Activated CD4-positive, CD25-positive, alpha-beta regulatory T cell (primary cell): ENCODE measurements around the gene CDH2.

ENCODE experiments used
- DNase-seq, 4 experiments: peaks; one replicate each; lab custom pipeline; 2025; lab: John Stamatoyannopoulos, UW

The CDH2 gene

DNA sequence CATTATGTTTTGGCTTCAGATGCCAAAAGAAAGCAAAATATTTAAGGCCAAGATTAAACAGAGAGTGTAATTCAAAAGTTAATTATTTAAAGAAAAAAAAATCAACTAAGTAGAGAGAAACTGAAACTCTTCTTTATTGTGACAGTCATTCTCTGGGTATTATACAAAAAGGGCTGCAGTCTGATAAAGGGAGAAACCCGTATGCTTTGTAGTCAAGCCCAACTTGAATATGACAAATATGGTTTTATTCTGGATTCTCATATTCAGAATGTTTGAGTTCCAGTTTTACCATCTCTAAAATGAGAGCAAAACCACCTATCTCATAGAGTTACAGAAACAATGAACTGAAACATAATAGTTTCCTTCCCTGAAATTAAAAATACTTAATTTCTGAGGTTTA lies 8.2 kb downstream of the CDH2 start:
- DNase-seq = no peak

DNA sequence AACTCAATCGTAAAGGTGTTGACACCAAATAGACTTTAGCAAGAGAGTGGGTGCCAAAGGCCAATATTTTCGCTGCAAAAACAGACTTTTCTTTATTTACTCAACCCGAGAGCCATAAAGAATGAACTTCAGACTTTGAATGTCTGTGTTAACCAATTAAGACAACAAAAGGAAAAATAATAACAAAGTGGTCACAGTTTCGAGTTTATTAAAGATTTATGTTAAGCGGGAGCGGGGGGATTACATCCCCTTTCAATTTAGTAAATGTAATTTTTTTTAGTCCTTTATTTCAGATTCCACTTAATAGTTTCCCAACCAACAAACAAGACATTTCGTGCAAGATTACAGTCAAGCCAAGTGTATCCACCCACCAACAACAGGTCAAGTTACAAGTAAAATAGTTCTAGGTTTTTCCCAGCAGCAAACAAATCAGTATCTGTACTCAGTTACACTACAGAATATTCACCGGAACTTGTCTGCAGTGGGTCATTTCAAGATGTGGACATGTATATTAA lies 9.0 kb downstream of the CDH2 start:
- DNase-seq = no peak

GRCh38 chr18:28164771-28165483 lies 12.0 kb downstream of the CDH2 start:
- no peak for DNase-seq

GRCh38 chr18:28163201-28163775 lies 13.6 kb downstream of the CDH2 start:
- no peak for DNase-seq

- no peak for DNase-seq
Observed at GRCh38 chr18:28161608-28162599, 15.0 kb downstream of the CDH2 start.

DNA sequence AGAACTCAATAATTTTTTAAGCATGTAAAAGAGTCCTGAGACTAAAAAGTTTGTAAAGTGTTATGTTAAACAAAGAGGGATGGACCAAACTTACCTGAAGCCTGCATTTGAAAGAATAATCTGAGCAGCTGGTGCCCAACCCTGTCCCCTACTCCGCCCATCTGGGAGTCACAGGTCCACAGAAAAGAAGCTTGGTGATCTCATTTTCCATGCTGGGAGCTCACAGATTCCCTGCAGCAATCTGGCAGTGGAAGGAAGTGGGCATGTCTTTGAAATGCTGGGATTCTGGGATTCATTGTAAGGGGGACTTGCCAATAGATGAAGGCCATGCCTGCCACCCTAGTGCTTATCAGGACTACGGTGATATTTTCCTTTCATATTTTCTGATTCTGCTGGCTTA lies 17.9 kb downstream of the CDH2 start:
- DNase-seq = no peak

- no peak for DNase-seq
Observed at GRCh38 chr18:28158083-28158581, 18.8 kb downstream of the CDH2 start.

DNA sequence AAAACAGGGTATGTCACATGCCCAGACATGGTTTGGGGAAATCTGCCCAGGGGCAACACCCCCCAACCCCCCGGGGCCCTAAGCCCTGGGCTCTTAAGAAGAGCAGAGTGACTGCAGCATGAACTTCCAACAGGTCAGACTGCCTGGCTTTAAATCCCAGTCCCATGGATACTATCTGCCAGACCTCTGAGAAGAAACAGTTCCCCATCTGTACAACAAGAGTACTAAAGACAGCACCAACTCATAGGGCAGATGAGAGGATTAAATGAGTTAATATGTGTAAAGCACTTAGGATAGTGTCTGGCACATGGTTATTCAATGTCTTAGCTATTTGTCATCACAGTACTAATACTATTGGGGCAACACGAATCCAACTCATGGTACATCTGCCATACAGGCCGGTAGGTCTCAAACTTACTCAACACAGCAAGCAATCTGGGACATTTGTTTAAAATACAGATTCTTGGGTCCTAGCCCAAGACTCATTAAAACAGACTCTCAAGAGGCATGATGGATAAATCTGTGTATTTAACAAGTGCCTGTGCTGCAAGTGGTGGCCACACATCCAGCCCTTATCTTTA lies 23.4 kb downstream of the CDH2 start:
- no peak for DNase-seq

DNA sequence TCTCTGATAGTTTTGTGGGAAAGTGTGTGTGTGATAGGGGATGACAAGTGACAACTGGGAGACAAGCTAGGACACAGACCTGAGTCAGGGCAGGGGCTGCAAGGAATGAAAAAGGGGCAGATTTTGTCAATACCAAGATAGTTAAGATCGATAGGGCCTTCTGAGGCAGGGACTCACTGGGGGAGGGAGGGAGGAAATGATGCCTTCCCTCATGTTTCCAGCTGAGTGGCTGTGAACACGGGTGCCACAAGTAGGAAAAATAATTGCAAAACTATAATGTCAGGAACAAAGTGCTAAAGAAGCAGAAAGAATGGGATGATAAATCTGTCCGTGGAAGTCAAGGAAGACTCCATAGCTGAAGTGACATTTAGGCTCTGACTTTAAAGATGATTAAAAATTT lies 24.2 kb downstream of the CDH2 start:
- DNase-seq = no peak

DNA sequence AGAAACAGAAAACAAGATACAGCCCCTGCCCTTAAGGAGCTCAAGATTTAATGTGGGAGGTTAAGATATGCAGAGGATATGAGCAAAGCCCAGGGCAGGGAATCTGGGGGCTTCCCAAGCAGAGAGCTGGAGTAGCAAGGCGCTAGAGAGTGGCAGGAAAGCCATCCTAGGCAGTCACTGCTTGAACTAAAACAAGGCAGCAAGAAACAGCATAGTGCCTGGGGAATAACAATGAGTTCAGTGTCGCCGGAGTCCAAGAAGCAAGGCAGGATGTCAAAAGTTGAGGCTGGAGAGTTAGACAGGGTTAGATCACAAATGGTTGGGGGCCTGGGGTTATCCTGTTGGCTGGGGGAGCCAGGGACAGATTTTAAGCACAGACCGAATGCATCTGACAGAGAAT lies 24.6 kb downstream of the CDH2 start:
- no peak for DNase-seq

DNA sequence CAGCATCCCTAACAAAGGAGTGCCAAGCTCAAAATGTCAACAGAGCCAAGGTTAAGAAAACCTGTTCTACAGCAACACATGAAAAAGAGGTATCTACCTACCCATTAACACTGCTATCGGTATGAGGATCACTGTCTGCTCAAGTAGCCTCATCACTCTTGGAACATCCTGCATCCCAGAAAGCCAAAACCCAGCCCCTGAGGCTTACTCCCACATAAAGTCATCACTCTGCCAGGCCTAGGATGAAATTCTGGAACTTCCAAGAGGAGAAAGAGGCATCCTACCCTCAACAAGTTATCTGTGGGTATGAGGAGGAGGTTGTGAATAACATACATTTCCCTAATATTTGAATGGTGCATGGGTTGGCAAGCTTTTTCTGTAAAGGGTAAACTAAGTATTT lies 25.5 kb downstream of the CDH2 start:
- no peak for DNase-seq

DNA sequence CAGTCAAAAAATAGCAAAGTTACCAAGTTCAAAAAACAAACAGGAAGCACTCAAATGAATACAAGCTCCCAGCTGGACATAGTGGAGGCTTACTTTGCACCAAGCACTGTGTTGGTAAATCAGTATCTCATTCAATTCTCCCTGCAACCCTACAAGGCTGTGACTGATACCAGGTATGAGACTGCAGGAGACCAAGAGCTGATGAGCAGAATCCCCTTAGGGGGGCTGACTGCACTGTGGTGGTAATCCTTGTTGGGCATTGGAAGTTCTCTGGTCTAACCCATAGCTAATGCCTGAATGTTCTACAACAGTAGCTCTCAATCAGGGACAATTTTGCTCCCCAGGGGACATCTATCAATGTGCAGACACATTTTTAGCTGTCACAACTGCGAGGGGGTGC lies 26.0 kb downstream of the CDH2 start:
- no peak for DNase-seq

DNA sequence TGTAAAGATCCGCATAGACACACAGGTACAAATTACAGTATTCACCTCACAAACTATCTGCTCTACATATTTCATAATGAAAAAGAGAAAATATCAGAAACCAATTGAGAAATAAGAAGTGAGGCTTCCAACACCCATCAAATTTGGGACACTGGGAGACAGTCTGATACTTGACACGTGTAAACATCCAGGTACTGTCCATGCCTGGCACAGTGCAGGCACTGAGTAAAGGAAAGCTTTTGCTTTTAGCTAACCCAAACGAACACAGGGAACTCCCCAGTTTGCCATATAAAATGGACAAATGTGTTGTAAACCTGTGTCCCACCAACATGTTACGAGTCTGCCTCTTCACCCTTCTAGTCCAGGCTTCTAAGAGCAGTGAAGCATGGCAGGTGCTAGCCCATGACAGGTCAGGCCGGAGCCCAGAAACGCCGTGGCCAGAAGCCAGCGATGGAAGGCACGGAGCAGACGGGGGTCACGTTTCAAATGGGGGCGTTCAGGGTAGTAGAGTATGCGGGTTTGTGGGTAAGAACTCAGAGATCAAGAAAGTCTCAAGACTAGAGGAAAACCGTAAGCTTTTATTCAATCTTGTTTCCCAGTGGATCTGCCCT lies 27.0 kb downstream of the CDH2 start:
- no peak for DNase-seq

DNA sequence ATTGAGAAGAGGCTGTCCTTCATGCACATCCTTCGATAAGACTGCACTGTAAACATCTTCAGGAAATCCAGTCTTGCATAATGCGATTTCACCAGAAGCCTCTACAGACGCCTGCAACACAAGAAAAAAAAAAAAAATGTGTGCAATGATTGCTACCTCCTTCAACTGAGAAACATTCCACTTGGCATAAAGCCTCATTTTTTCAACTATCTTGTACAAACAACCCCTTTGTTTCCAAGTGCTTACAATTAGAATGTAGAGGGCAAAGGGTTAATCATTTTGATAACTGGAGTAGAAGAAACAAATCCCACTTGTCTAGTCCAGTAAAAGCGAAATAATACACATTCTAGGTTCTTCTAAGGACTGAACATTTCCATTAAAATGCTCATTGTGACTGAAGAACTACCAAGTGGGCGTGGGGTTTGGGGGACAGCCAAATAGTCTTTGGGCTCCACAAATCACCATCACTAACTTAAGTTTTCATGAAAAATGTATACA lies 29.2 kb downstream of the CDH2 start:
- no peak for DNase-seq

DNA sequence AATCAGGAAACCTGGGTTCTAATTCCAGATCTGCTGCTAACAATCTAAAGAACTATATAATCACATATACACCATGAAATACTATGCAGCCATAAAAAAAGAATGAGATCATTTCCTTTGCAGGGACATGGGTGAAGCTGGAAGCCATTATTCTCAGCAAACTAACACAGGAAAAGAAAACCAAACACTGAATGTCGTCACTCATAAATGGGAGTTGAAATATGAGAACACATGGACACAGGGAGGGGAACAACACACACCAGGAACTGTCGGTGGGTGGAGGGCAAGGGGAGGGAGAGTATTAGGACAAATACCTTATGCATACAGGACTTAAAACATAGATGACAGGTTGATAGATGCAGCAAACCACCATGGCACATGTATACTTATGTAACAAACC lies 33.2 kb downstream of the CDH2 start:
- DNase-seq = no peak

DNA sequence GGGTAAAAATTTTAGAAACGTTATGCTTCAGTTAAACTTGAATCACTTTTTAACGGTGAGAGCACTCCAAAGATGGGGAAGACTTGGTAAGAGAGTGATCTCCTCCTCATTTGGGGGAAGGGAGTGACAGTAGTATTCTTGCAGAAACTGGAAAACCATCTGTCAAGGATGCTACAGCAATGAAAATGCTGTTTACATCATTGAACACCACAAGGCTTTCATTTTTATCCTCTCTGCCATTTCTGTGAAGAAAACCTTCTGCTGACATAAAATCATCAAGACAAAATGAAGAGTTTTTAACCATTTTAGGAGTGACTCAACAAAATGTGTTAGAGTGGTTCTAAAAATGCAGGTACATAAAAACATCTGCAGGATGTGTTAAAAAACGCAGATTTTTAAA lies 38.1 kb downstream of the CDH2 start:
- no peak for DNase-seq

DNA sequence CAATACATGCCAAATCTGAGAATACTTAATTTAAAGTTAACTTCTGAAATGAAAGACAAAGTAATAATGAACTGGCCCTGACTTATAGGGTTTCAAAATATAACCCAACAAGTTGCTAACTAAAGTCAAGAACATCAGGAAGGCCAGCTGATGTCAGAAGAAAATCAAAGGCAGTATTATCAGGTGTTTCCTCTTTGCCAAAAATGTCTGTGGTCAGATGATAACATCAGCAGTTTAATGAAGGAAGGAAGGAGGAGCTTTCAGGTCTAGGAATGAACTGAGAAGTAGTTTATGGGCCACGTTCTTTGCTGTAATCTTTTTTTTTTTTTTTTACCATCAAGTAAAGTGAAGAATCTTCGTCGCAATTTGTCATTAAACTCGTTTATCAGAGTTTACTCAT lies 40.9 kb downstream of the CDH2 start:
- no peak for DNase-seq

GRCh38 chr18:28134774-28135173 lies 42.2 kb downstream of the CDH2 start:
- no peak for DNase-seq

- DNase-seq = no peak
Observed at GRCh38 chr18:28132084-28132483, 44.8 kb downstream of the CDH2 start.

- no peak for DNase-seq
Observed at GRCh38 chr18:28128659-28128980, 48.3 kb downstream of the CDH2 start.

- no peak for DNase-seq
Observed at GRCh38 chr18:28127763-28128658, 48.9 kb downstream of the CDH2 start.
